ENCODE data around the gene HNF1A.

DNA sequence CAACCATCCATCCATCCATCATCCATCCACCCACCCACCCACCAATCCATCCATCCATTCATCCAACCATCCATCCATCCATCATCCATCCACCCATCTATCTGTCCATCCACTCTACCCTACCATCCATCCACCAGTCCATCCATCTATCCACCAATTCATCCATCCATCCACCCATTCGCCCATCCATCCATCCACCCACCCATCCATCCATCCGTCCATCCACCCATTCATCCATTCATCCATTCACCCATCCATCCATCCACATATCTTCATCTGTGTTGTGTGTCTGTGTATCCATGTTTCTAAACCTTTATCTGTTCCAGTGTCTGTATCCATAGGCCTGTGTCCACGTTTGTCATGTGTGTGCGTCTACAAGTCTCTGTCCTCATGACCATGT, 9.9 kb downstream of the HNF1A start:
- TF ChIP-seq, protein P1, sequence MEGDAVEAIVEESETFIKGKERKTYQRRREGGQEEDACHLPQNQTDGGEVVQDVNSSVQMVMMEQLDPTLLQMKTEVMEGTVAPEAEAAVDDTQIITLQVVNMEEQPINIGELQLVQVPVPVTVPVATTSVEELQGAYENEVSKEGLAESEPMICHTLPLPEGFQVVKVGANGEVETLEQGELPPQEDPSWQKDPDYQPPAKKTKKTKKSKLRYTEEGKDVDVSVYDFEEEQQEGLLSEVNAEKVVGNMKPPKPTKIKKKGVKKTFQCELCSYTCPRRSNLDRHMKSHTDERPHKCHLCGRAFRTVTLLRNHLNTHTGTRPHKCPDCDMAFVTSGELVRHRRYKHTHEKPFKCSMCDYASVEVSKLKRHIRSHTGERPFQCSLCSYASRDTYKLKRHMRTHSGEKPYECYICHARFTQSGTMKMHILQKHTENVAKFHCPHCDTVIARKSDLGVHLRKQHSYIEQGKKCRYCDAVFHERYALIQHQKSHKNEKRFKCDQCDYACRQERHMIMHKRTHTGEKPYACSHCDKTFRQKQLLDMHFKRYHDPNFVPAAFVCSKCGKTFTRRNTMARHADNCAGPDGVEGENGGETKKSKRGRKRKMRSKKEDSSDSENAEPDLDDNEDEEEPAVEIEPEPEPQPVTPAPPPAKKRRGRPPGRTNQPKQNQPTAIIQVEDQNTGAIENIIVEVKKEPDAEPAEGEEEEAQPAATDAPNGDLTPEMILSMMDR (IDR thresholded peaks at IDR 0.05; ENCODE audit: low read depth, low read length, missing input control), result no peak
- TF ChIP-seq YY1 (IDR thresholded peaks at IDR 0.05) (no peak), TAF1 (conservative IDR thresholded peaks at IDR 0.05) (no peak), RXRA (IDR thresholded peaks at IDR 0.05) (no peak), FOXA1 (IDR thresholded peaks at IDR 0.05) (no peak), EGR1 (IDR thresholded peaks at IDR 0.05; ENCODE audit: low read depth in 2 of 2) (no peak)
- TF ChIP-seq, protein P2, sequence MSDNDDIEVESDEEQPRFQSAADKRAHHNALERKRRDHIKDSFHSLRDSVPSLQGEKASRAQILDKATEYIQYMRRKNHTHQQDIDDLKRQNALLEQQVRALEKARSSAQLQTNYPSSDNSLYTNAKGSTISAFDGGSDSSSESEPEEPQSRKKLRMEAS (IDR thresholded peaks at IDR 0.05), result no peak
- TF ChIP-seq, protein P3, sequence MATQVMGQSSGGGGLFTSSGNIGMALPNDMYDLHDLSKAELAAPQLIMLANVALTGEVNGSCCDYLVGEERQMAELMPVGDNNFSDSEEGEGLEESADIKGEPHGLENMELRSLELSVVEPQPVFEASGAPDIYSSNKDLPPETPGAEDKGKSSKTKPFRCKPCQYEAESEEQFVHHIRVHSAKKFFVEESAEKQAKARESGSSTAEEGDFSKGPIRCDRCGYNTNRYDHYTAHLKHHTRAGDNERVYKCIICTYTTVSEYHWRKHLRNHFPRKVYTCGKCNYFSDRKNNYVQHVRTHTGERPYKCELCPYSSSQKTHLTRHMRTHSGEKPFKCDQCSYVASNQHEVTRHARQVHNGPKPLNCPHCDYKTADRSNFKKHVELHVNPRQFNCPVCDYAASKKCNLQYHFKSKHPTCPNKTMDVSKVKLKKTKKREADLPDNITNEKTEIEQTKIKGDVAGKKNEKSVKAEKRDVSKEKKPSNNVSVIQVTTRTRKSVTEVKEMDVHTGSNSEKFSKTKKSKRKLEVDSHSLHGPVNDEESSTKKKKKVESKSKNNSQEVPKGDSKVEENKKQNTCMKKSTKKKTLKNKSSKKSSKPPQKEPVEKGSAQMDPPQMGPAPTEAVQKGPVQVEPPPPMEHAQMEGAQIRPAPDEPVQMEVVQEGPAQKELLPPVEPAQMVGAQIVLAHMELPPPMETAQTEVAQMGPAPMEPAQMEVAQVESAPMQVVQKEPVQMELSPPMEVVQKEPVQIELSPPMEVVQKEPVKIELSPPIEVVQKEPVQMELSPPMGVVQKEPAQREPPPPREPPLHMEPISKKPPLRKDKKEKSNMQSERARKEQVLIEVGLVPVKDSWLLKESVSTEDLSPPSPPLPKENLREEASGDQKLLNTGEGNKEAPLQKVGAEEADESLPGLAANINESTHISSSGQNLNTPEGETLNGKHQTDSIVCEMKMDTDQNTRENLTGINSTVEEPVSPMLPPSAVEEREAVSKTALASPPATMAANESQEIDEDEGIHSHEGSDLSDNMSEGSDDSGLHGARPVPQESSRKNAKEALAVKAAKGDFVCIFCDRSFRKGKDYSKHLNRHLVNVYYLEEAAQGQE (IDR thresholded peaks at IDR 0.05), result no peak
